NK-92 treated with Interleukin-12 subunit alpha and Interleukin-12 subunit beta, amount 100 ng/mL, for 24 hours (cell line): ENCODE results near the gene TXNIP.

Experiments
- DNase-seq: peaks from one replicate; lab custom pipeline; 2025; lab: John Stamatoyannopoulos, UW

Gene TXNIP

GRCh38 chr1:145962157-145963102 is 33.9 kb downstream of the TXNIP start:
- DNase-seq, result no peak

GRCh38 chr1:145961425-145962156 is 34.8 kb downstream of the TXNIP start:
- no peak for DNase-seq

GRCh38 chr1:145961109-145961424 is 35.3 kb downstream of the TXNIP start:
- DNase-seq, result no peak

GRCh38 chr1:145960468-145961108 is 35.8 kb downstream of the TXNIP start:
- no peak for DNase-seq

GRCh38 chr1:145959957-145960467 is 36.4 kb downstream of the TXNIP start:
- no peak for DNase-seq

- no peak for DNase-seq
These were observed 37.0 kb downstream of the TXNIP start for GRCh38 chr1:145959333-145959732.

- no peak for DNase-seq
These were observed 37.6 kb downstream of the TXNIP start for GRCh38 chr1:145958734-145959133.

- DNase-seq, result peak; percentile 95
These were observed 38.7 kb downstream of the TXNIP start, which contains the start of gene LIX1L for GRCh38 chr1:145957443-145958319. Gene LIX1L, minus strand, starts transcription at chr1:145958017. Its CDS starts 90 bp downstream, at chr1:145957927.

- no peak for DNase-seq
These were observed 39.5 kb downstream of the TXNIP start for GRCh38 chr1:145956781-145957442.

GRCh38 chr1:145956361-145956760 is 40.0 kb downstream of the TXNIP start:
- no peak for DNase-seq

- no peak for DNase-seq
These were observed 40.9 kb downstream of the TXNIP start for GRCh38 chr1:145955436-145955835.

- no peak for DNase-seq
These were observed 42.5 kb downstream of the TXNIP start for GRCh38 chr1:145953861-145954260.

GRCh38 chr1:145952903-145953302 is 43.5 kb downstream of the TXNIP start:
- no peak for DNase-seq

GRCh38 chr1:145951526-145951925 is 44.9 kb downstream of the TXNIP start:
- no peak for DNase-seq

GRCh38 chr1:145949219-145949618 is 47.2 kb downstream of the TXNIP start:
- no peak for DNase-seq

- DNase-seq, result no peak
These were observed 48.8 kb downstream of the TXNIP start for GRCh38 chr1:145947551-145947950.

GRCh38 chr1:145946477-145946986 is 49.8 kb downstream of the TXNIP start:
- no peak for DNase-seq

- no peak for DNase-seq
These were observed 51.8 kb downstream of the TXNIP start for GRCh38 chr1:145944532-145944931.

- no peak for DNase-seq
These were observed 53.5 kb downstream of the TXNIP start for GRCh38 chr1:145942871-145943270.
